DOHH2 (cell line): ENCODE measurements around the gene MGAT4C.

Experiments used
- CTCF ChIP-seq: fragments of 200-600 bp; sonication (generic); IDR thresholded peaks from one replicate; pipeline ENCODE4 v1.5.1; 2014; ENCODE audit warnings: antibody characterized with exemption, mild to moderate bottlenecking, low read depth, low read length; ENCODE audit not compliant: poor library complexity, severe bottlenecking
- EZH2phosphoT487 ChIP-seq: fragments of 200-600 bp; sonication (generic); IDR thresholded peaks from 2 replicates; pipeline ENCODE4 v1.6.1; 2017; ENCODE audit warnings: borderline replicate concordance, mild to moderate bottlenecking, antibody characterized with exemption, low read length, moderate library complexity, mixed read lengths

GRCh38 chr12:85951823-85952222, 304.4 kb downstream of the MGAT4C start:
- peak; percentile 36 for TF ChIP-seq CTCF
- TF ChIP-seq EZH2phosphoT487: no peak
